HG03060 (cell line): ENCODE results near the gene NTRK3.

ENCODE experiments used
- ATAC-seq: cut with Tn5 transposase; IDR thresholded peaks from one replicate; pipeline ENCODE4 v1.9.1; 2021; ENCODE audit warnings: low read depth, moderate number of reproducible peaks; ENCODE audit not compliant: unreplicated experiment

Gene NTRK3

DNA sequence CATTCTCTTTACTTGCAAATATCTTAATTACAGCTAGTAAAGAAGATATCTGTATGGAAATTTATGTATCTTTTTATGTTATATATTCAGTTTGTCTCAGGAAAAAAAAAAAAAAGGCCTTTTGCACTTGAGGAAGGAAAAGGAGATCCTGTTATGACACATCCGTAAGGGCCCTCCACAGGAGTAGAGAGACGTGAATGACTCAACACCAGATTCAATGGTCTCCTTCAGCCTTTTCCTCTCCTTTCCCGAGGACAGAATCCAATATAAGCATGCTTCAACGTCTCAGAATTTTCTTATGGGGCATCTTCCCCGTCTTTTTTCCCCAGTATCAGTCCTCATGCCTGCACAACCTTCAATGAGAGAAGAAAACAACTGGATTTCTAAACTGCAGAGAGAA, 340.3 kb downstream of the NTRK3 start:
- ATAC-seq: no peak

- ATAC-seq: no peak
Measured at GRCh38 chr15:87910301-87910700, 346.2 kb downstream of the NTRK3 start.

DNA sequence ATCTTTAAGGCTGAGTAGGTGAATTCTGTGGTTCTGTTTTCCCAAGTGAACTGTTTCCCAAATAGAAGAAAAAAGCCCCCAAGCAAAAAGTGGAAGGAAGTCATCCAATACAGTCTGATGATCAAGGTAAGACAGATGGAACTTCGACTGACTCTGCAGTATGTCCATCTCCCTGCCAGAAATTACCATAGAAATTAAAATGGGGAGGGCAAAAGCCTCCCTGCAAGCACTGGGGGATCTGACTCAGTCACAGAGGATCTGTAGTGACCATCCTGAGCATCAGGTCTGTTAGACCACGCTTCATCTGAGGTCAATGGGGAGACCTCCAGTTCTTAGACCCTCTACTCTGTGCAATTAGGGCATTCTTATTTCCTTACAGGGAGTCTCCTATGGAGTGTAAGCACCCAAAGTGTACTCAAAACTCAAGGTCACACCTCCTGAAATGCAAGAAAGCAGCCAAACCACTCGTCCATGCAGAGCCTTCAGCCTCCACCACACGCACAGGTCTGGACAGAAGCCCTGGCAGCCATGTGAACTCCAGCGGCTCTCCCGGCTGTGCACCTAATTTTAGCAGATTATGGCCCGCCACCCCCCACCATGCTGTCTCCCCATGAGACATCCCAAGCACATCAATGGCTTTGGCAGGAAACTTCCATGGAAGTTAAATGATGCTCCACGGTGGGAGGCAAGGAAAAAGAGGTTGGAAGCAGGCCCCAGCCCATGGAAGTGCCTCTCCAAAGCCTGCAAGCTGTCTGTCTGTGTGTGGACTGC, 348.7 kb downstream of the NTRK3 start:
- no peak for ATAC-seq

DNA sequence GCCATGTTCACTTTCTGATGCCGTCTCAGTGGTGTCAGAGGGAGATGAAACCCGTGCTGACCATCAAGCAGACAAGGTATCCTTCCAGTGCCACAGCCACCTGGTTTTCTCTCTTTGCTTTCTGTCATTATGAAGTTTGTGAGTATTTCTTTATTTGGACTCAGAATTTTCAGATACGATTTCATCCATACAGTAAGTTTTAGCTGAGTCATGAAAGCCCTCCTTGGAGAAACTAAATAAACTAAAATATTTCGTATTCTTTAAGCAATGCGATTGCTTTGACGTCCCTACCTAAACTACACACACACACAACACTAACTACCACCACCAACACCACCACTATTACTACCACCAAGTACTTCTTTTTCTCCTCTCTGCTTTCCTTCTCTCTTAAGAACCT, 350.1 kb downstream of the NTRK3 start:
- ATAC-seq: no peak

- no peak for ATAC-seq
Measured at GRCh38 chr15:87902772-87903426, 353.6 kb downstream of the NTRK3 start.

GRCh38 chr15:87901926-87902690, 354.4 kb downstream of the NTRK3 start:
- ATAC-seq: no peak

DNA sequence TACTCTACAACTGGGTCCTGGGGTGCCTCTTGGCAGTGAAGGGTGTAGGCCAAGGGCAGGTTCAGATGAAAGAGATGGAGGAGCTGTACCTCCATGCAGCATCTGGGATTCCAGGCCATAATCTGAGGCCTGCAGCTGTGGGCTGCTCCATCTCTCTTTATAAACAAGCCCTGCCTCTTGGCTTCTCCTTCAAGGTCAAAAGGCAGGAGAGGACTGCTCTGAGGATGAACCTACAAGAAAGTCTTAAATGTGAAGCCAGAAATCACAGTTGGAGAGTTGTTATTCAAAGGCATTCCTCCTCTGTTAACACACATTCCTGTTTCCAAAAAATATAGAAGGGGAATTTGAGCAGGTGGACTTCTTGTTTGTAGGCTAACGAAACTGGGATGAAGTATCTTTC, 355.5 kb downstream of the NTRK3 start:
- no peak for ATAC-seq

- ATAC-seq: no peak
Measured at GRCh38 chr15:87896936-87897335, 359.6 kb downstream of the NTRK3 start.

- ATAC-seq: no peak
Measured at GRCh38 chr15:87887177-87887576, 369.4 kb downstream of the NTRK3 start.

GRCh38 chr15:87881026-87881425, 375.5 kb downstream of the NTRK3 start:
- ATAC-seq: no peak

- no peak for ATAC-seq
Measured at GRCh38 chr15:87877822-87878542, 378.6 kb downstream of the NTRK3 start.

- no peak for ATAC-seq
Measured at GRCh38 chr15:87877114-87877810, 379.3 kb downstream of the NTRK3 start.

DNA sequence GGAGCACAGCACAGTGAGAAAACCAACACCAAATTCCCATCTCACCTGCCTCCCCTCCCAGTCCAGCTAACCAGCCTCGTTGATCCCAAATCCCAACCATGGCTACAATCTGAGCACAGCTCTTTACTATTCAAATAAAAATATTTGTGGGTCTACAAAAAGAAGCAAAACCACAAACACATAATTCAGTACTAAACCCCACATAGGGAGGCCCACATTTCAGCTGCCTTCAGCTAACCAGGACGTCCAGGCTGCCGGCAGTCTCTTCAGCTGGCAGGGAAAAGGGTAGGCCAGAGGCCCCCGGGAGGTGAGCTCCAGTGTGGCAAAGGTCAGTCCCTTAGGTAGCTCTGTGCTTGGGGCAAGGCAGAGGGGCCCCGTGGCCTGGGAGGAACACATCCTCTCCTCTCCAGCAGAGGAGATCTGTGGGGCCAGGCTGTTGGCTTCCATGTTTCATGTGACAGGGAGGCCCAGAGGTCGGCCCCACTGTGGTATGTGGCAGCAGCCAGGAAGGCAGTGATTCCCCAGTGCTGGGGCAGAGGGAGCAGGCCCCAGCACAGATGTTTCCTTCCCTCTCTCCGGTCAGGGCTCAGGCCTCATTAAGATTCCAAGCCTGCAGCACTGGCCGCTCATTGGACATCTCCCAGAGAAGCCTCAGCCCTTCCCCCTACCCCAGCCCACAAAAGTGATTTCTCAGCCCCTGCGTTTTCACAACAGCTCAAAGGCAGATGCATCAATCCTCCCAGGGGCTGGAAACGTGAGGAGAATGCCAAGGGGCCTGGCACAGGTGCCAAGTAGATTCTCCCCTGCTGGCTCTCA, 381.4 kb downstream of the NTRK3 start:
- no peak for ATAC-seq

GRCh38 chr15:87873516-87873915, 383.0 kb downstream of the NTRK3 start:
- no peak for ATAC-seq

GRCh38 chr15:87871731-87872320, 384.7 kb downstream of the NTRK3 start:
- ATAC-seq: no peak

DNA sequence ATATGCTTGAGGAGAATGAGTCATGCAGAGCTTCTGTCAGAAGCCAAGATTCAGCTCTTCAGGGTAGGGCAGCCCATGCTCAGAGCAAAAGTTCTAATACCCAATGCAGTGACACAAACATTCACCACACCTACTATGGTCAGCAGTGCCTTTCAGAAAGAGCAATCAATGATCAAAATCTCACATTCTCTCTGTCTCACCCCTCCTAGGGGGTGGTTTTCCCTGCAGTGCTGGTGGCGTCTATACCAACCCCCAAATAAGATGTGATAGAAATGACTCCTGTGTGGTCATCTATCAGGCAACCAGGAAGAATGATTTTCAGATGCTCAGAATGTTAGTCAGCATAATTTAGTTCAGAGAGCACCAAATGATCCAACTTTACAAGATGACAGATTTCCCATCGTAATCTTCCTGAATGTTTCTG, 385.3 kb downstream of the NTRK3 start:
- no peak for ATAC-seq

GRCh38 chr15:87866961-87867360, 389.6 kb downstream of the NTRK3 start:
- ATAC-seq: no peak

- ATAC-seq: no peak
Measured at GRCh38 chr15:87863152-87863551, 393.4 kb downstream of the NTRK3 start.

DNA sequence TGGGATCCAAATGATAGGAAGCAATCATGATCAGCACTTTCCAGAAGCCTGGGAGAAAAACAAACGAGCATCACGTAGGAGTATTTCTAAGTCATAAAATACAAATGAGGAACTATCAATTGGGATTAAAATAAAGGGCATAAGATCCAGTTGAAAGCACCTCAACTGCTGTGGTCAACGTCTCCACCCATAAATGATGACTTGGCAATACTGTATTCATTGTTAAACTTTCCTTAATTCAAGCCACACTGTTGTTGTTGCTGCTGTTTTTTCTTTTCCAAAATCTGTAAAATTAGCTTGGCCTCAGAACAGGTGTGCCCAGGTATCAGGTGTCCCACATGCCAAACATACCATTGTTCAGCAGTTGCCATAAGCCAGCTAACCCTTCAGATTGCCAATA, 395.8 kb downstream of the NTRK3 start:
- ATAC-seq: no peak
